GM21526 (cell line): ENCODE data around the gene TEK.

Source experiments
- ATAC-seq: cut with Tn5 transposase; IDR thresholded peaks from one replicate; pipeline ENCODE4 v1.9.1; 2021; ENCODE audit warnings: moderate library complexity; ENCODE audit not compliant: unreplicated experiment, low FRiP score

Gene TEK

DNA sequence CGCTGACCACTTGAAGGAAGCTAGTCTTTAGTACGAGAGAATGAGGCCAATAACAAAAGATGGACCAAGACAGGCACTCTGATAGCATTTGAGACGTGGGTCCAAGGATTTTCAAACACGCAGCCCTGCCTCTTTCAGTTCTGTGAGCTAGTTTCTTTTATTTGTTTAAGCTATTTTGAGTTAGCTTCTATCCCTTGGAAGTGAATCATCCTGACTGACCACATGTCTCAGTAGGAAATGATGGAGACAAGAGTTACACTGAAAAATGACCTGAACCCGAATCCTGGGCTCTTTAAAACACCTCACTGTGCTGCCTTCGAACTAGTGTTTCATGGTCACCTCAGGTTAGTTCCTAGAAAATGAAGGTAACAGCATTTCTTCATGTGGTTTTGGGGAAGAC is 9.9 kb downstream of the TEK start:
- no peak for ATAC-seq

GRCh38 chr9:27124151-27124550 is 15.1 kb downstream of the TEK start:
- ATAC-seq, result no peak

GRCh38 chr9:27125030-27125429 is 16.0 kb downstream of the TEK start:
- ATAC-seq, result no peak

- ATAC-seq, result no peak
Observed at GRCh38 chr9:27125936-27126335, 16.9 kb downstream of the TEK start.

DNA sequence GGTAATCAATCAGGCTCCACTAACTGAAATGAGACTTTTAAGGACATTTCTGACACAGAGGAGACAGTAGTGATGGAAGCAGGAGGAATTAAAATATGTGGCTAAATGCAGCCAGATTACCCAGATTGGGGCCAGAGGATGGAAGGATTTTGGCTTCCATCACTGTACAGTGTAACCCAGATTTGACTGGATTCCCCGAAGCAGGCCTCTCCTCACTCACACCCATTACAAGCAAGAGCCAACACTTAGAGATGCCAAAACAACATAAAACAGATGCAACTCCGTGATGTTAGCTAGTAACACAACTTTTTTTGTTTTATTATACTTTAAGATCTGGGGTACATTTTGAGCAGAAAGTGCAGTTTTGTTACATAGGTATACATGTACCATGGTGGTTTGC is 17.6 kb downstream of the TEK start:
- no peak for ATAC-seq

GRCh38 chr9:27129221-27129620 is 20.2 kb downstream of the TEK start:
- ATAC-seq, result no peak

- no peak for ATAC-seq
Observed at GRCh38 chr9:27131731-27132130, 22.7 kb downstream of the TEK start.

DNA sequence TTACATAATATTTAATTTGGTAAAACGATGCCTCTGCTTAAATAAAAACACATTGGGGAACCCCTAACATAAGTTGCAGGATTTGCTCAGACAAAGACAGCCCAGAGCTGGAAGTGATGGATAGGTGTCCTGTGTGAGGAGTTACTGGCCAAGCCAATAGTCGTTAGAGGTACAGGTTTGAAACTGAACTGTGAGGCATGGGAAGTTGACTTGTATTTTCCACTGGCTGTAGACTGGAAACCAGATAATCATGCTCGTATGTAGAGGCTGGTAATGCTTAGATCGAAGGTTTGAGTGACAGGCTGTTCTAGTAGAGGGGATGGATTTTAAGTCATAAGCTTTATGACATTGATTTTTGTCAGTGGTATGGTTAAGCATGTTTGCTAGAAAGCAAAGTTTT is 24.8 kb downstream of the TEK start:
- ATAC-seq, result no peak

GRCh38 chr9:27142299-27142930 is 33.4 kb downstream of the TEK start:
- ATAC-seq, result no peak

GRCh38 chr9:27145143-27145542 is 36.1 kb downstream of the TEK start:
- no peak for ATAC-seq

DNA sequence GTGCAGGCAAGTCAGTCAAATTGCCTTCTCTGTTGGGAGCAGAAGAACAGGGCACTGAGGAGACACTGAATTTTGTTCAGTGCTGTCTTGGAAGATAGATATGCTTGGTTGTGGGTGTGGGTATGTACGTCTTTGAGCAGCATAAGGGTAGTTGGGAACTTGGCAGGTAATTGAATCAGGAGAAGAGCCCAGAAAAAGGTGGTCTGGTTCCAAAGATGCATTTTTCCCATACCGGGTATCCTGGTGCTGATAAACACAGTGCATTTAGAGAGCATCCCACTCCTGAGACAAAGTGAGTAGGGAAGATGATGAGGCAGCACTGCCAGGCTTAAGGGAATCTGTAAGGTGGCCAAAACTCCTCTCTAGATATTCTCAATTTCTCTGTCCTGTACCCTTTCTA is 40.6 kb downstream of the TEK start:
- ATAC-seq, result no peak

GRCh38 chr9:27150746-27151406 is 41.9 kb downstream of the TEK start:
- ATAC-seq, result no peak

DNA sequence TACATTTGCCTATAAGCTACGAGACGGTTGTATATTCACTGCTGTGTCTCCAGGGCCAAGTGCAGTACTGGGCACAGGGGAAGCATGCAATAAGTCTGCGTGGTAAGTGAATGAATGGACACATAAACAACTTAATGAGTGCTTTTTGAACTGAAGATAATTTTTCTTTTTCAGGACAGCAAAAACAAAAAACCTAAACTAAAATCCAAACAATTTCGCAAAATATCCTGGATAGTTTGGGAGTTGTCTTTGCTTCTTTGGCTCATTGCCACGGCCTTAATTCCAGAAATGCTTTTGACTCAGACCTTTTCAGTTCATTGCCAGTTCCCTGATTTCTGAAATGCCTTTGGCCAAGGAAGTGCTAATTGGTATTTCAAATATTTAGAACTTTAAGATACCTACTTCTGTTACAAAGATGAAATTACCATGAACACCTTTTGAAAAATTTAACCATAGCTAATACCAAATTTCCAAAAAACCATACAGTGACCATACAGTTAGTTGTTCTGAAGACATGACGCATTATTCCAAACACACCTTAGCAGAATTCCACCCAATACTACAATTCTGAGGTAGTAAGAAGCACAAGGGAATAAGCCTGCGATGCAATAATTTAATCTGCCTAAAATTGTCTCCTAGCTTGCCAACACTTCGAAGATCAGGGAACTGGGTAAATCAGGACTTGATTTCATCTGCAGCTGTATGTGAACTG is 42.8 kb downstream of the TEK start:
- no peak for ATAC-seq

GRCh38 chr9:27152405-27152718 is 43.3 kb downstream of the TEK start:
- no peak for ATAC-seq

DNA sequence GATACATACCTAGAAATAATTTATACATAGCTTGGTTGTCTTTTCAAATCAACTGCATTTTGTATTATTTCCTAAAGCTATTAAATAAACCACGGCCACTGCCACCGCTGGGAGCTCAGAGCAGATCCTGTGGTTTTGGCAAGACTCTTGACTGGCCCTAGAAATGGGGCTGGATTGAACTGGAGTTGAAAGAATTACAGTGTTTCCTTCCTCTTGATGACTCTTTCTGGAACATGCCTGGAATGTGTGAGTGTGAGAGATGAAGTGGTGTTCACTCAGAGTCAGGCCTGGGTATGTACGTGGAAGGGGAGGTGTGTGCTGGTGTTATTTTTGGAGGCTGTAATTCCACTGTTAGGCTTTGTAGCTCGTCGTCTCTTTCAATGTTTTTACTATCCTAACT is 45.9 kb downstream of the TEK start:
- no peak for ATAC-seq

GRCh38 chr9:27157097-27157496 is 48.1 kb downstream of the TEK start:
- no peak for ATAC-seq

- ATAC-seq, result no peak
Observed at GRCh38 chr9:27157736-27158135, 48.7 kb downstream of the TEK start.

DNA sequence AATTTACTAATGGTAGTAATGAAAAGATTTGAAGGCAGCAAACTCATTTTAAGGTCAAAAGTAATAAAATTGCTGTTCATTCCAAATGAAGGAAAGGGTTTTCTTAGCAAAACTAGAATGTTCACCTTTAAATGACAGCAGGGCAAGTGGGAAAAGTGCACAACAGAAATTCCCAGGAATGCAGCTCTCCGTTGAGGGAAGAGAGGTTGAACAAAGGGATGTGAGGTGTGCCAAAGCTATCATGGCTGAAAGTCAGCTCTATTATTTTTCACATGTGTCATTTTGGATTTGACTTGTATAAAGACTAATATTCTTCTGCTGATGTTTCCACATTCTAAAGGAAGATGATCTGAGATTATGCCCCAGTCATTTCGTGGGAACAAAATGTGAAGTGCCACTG is 51.6 kb downstream of the TEK start:
- no peak for ATAC-seq

- no peak for ATAC-seq
Observed at GRCh38 chr9:27162045-27162444, 53.0 kb downstream of the TEK start.

DNA sequence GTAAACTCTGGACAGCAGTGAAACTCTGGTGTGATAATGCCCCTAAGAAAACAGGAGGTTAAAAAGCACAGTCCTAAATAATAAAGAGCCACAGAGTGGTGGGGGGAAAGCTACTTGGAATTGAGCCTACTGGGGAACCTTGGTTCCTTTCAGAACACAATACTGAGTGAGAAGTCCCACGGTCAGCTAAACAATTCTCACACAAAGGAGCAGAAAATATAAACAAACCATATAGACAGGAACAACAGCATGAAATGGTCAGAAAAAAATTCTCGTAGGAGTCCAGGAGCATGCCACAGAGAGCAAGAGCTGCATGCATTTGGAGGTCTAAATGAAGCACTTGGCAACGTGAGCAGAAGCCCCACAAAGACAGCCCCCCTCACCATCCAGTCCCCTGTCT is 56.0 kb downstream of the TEK start:
- no peak for ATAC-seq

- ATAC-seq, result no peak
Observed at GRCh38 chr9:27165670-27166069, 56.6 kb downstream of the TEK start.

GRCh38 chr9:27168496-27168895 is 59.5 kb downstream of the TEK start:
- ATAC-seq, result no peak
